GM12865 (cell line): ENCODE data around the gene PLEKHM2.
"Not testable (repeated sequence)": the region's sequence is repeated elsewhere in the genome, so short reads cannot be mapped to it uniquely, and the experiment has no call there.

Experiments used
- DNase-seq: peaks from one replicate; pipeline ENCODE4 v3.0.0; 2010; ENCODE audit warnings: low read depth
- H3K4me3 ChIP-seq: 2 replicates; pipeline ENCODE4 v1.5.1; 2011; ENCODE audit warnings: mild to moderate bottlenecking, low read depth, low read length, control low read depth
- CTCF ChIP-seq: IDR thresholded peaks from 2 replicates; pipeline ENCODE4 v1.5.1; 2011; ENCODE audit warnings: low read length, control low read depth, low read depth, inconsistent platforms; ENCODE audit not compliant: insufficient read depth; ENCODE audit errors: missing control alignments

Gene PLEKHM2

GRCh38 chr1:15649937-15650336 lies 34.2 kb upstream of the PLEKHM2 start:
- DNase-seq, result no peak

GRCh38 chr1:15650433-15650832 lies 33.7 kb upstream of the PLEKHM2 start:
- no peak overlapping the region for H3K4me3 ChIP-seq
- DNase-seq, result no peak
- TF ChIP-seq CTCF, result no peak

More at GRCh38 chr1:15649937-15650336, 34.2 kb upstream of the PLEKHM2 start:
- no peak overlapping the region for H3K4me3 ChIP-seq
- no peak for TF ChIP-seq CTCF

- DNase-seq, H3K4me3 ChIP-seq: not testable (repeated sequence)
Measured at GRCh38 chr1:15652130-15652529, 32.0 kb upstream of the PLEKHM2 start.

DNA sequence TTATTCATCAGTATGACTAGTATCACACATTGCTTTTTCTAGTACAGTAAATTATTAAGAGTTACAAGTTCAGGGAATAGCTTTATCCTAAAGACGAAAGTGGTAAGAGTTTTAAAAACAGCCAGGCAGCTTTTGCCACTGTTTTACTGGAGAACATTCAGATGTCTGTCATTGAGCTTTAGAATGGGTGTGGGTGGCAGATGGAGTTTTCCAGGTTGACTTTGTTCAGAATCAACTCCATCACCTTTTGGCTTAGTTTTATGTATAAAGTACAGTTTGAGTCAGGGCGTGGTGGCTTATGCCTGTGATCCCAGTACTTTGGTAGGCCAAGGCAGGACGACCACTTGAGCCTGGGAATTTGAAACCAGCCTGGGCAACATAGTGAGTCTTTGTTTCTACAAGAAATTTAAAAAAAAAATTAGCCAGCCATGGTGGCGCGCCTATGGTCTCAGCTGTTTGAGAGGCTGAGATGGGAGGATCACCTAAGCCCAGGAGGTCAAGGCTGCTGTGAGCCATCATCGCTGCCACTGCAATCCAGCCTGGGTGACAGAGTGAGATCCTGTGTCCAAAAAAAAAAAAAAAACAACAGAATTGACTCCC lies 29.9 kb upstream of the PLEKHM2 start:
- TF ChIP-seq CTCF, result no peak
- H3K4me3 ChIP-seq, result no peak overlapping the region
- DNase-seq, result no peak

DNA sequence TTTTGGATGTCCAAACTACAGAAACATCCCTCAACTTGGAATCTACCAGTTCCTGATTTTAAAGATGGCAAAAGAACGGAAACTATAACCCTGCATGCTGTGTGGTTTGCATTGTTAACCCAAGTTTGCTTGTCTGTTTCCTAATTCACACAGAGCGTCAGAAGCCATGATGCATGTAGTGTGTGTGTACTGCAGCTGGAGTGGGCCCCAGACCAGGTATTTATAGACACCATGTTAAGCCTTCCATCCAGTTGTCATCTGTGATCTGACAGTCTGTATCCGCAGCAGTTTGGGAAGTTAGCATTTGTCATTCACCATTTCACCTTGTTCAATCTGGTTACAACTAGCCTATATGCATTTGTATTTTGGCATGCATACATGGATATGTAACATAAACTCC lies 27.7 kb upstream of the PLEKHM2 start:
- no peak overlapping the region for H3K4me3 ChIP-seq
- TF ChIP-seq CTCF, result no peak
- no peak for DNase-seq

DNA sequence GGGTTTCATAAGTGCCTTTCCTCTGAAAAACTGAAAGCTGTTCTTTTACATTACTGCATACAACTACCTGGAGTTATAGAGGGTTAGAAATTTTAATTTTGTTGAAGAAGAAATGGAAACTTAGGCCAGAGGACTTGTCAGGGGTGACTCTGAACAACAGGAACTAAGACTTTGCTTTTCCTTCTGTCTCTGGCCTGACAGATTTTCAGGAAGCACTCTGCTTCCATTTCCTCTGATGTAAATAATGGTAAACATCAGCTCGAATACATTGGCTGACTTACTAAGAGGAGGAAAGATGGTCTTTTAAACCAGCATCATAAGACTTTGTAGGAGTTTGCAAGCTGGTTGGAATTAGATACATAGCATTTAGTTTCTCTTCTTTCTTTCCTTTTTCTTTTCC lies 27.1 kb upstream of the PLEKHM2 start:
- DNase-seq, result no peak
- no peak for TF ChIP-seq CTCF
- H3K4me3 ChIP-seq, result no peak overlapping the region

GRCh38 chr1:15660151-15660550 lies 24.0 kb upstream of the PLEKHM2 start:
- DNase-seq, result no peak
- no peak overlapping the region for H3K4me3 ChIP-seq
- TF ChIP-seq CTCF, result no peak

- DNase-seq, result no peak
- no peak overlapping the region for H3K4me3 ChIP-seq
- no peak for TF ChIP-seq CTCF
Measured at GRCh38 chr1:15662477-15662876, 21.6 kb upstream of the PLEKHM2 start.
